Stomach (tissue), 9 donors: Measurements from ENCODE around the gene PLGRKT. TPM values are rescaled to one million over a fixed set of nuclear protein-coding genes. Genes with fewer than 3 reads are reported as not detected.

Experiments
- DNase-seq, 2 donors: peaks; one replicate each; pipeline versions ENCODE4 v3.0.0 to v3.0.0-alpha.2; 2013 to 2019
- H3K27ac ChIP-seq, 5 donors: fragments of 200-600 bp in 4 of 5; sonication (generic) in 4 of 5; one replicate each; pipeline ENCODE4 v1.5.1; 2013 to 2019; ENCODE audit warnings: mild to moderate bottlenecking in 1 of 5, moderate library complexity in 1 of 5
- H3K27me3 ChIP-seq, 3 donors: fragments of 200-600 bp; sonication (generic); one replicate each; pipeline ENCODE4 v1.5.1; 2017 to 2019; ENCODE audit warnings: mixed run types in 1 of 3
- H3K36me3 ChIP-seq, 4 donors: fragments of 200-600 bp; sonication (generic); 1 replicate in 3 of 4; 2 replicates in 1 of 4; pipeline ENCODE4 v1.5.1; 2016 to 2019
- H3K4me1 ChIP-seq, 4 donors: fragments of 200-600 bp; sonication (generic); one replicate each; pipeline ENCODE4 v1.5.1; 2016 to 2019
- H3K4me3 ChIP-seq, 4 donors: fragments of 200-600 bp; sonication (generic) in 3 of 4; one replicate each; pipeline ENCODE4 v1.5.1; 2016 to 2019; ENCODE audit warnings: mild to moderate bottlenecking in 1 of 4
- H3K9me3 ChIP-seq, 4 donors: fragments of 200-600 bp; sonication (generic); one replicate each; pipeline ENCODE4 v1.5.1; 2016 to 2019
- EP300 ChIP-seq: sonication (generic); formaldehyde crosslinking; IDR thresholded peaks from one replicate; pipeline ENCODE4 v1.6.1; 2017; ENCODE audit warnings: antibody characterized with exemption
- POLR2A ChIP-seq, 4 donors: fragments of 450-650 bp; IDR thresholded peaks; one replicate each; pipeline ENCODE4 v1.6.1; 2016; ENCODE audit warnings: antibody characterized with exemption in 4 of 4, control low read depth in 2 of 4, mild to moderate bottlenecking in 1 of 4, moderate library complexity in 1 of 4
- POLR2AphosphoS5 ChIP-seq, 3 donors: sonication (generic); formaldehyde crosslinking; IDR thresholded peaks; one replicate each; pipeline ENCODE4 v1.6.1; 2016; ENCODE audit warnings: antibody characterized with exemption in 3 of 3
- WGBS, 5 donors: extraction: QIAGEN DNeasy Blood & Tissue Kit in 3 of 5; methylation state at CpG; one replicate each; pipeline versions ENCODE4 v1.1.5 to v1.1.7; 2013 to 2018; 5-methylcytosine and 5-hydroxymethylcytosine counted together
- intact Hi-C: fragments of 100-400 bp; cut with DNase I; formaldehyde crosslinking; loops from one replicate; pipeline ENCODE4 v1.15.1; 2023; ENCODE audit warnings: low total_unique reads
- polyA plus RNA-seq, 3 donors: library from polyadenylated mRNA; stranded (reverse); fragments of 200-250 nt; gene quantifications; one replicate each; pipeline ENCODE4 v1.2.3, GENCODE V29; 2013
- total RNA-seq, 5 donors: library from RNA; depleted of rRNA; stranded (reverse); fragments of >200 nt; gene quantifications; one replicate each; pipeline versions ENCODE4 v1.1.0 to v1.2.3, GENCODE V29; 2014 to 2016
- TF ChIP-seq, protein P1 (sequence below), 7 experiments: fragments of 450-650 bp in 4 of 7; fragments of 200-600 bp in 3 of 7; sonication (generic) in 3 of 7; IDR thresholded peaks; one replicate each; pipeline ENCODE4 v1.5.1; 2016 to 2019; ENCODE audit warnings: antibody characterized with exemption in 7 of 7, control low read depth in 2 of 7, mild to moderate bottlenecking in 1 of 7
- donor health status: healthy with polysubstance abuse.
- donor health status: Bipolar disorder and iron deficiency.
- donor health status: healthy.

PLGRKT gene
- total and polyA plus RNA-seq, 8 donors, result 1.2 to 69.6 (median 15.7) TPM; not detected in 1

DNA sequence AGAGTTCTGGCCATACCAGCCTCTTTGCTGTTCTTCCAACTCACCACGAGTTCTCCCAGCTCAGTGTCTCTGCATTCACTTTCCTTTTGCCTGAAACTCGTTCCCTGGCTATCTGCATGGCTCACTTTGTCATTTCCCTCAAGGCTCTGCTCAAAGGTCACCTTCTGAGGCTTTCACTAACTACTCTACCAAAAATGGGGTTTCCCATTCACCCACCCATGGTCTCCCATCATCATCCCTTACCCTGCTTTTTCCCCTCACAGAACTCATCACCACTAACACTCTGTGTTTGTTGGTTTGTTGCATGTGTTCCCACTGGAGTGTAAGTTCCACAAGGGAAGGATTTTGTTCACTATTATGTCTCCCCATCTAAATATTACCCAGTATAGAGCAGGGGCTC lies 16.6 kb downstream of the PLGRKT start:
- intact Hi-C loops, result no loop called here
- Histone ChIP-seq H3K4me1 (no peaks in the 10 kb centered on the region), H3K27ac (no peak overlapping the region), H3K4me3 (no peak overlapping the region), H3K9me3 (no peaks in the 10 kb centered on the region), H3K27me3 (no peaks in the 10 kb centered on the region), H3K36me3 (peaks cover 0 to 15% (median 10%) of the 10 kb centered on the region in 4 donors)
- 67 to 83% (median 78%) methylated on average over 2 of the region's 2 CpGs for WGBS, 5 donors
- no peak for DNase-seq
- TF ChIP-seq POLR2A (IDR thresholded peaks at IDR 0.05) (no peak), EP300 (no peak), POLR2AphosphoS5 (IDR thresholded peaks at IDR 0.05) (no peak)
- TF ChIP-seq, protein P1, sequence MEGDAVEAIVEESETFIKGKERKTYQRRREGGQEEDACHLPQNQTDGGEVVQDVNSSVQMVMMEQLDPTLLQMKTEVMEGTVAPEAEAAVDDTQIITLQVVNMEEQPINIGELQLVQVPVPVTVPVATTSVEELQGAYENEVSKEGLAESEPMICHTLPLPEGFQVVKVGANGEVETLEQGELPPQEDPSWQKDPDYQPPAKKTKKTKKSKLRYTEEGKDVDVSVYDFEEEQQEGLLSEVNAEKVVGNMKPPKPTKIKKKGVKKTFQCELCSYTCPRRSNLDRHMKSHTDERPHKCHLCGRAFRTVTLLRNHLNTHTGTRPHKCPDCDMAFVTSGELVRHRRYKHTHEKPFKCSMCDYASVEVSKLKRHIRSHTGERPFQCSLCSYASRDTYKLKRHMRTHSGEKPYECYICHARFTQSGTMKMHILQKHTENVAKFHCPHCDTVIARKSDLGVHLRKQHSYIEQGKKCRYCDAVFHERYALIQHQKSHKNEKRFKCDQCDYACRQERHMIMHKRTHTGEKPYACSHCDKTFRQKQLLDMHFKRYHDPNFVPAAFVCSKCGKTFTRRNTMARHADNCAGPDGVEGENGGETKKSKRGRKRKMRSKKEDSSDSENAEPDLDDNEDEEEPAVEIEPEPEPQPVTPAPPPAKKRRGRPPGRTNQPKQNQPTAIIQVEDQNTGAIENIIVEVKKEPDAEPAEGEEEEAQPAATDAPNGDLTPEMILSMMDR (IDR thresholded peaks at IDR 0.05), result no peak

DNA sequence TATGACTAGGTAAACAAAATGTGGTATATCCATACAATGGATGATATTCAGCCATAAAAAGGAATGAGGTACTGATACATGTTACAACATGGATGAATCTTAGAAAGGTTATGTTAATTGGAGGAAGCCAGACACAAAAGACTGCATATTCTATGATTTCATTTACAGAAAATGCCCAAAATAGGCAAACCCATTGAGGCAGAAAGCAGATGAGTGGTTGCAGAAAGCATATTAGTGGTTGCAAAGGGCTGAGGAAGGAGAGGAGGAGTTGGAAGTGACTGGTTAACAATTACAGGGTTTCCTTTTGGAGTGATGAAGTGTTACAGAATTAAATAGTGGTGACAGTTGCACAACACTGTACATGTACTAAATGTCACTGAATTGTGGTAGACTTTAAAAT lies 17.7 kb downstream of the PLGRKT start:
- TF ChIP-seq POLR2A (IDR thresholded peaks at IDR 0.05) (no peak), EP300 (no peak)
- TF ChIP-seq, protein P1 (IDR thresholded peaks at IDR 0.05), result no peak
- peaks cover 0 to 15% (median 10%) of the 10 kb centered on the region in 4 donors for H3K36me3 ChIP-seq
- H3K27me3 ChIP-seq, result no peaks in the 10 kb centered on the region
- no peak overlapping the region for H3K27ac ChIP-seq
- DNase-seq, result no peak
- intact Hi-C loops, result no loop called here
- no peaks in the 10 kb centered on the region for H3K4me1 ChIP-seq
- H3K4me3 ChIP-seq, result no peak overlapping the region
- H3K9me3 ChIP-seq, result no peaks in the 10 kb centered on the region

DNA sequence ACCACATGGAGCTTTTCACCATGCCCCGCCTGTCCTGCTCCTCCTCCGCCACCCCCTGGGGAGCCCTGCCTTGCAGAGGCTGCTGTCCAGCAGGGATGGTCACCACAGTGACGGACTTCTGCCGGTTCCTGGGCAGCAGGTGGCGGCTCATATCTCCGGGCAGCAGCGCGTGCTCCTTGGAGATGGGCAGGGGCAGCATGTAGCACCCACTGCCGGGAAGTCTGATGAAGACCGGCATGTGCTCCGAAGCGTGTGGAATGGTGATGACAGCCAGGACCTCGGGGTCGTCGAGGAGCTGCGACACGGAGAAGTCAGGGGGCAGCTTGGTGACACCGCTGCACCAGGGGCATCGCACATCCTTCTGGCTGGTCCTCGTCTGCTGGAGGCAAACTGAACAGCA lies 19.2 kb downstream of the PLGRKT start:
- H3K4me1 ChIP-seq, result no peaks in the 10 kb centered on the region
- H3K27me3 ChIP-seq, result no peaks in the 10 kb centered on the region
- no peak for DNase-seq
- intact Hi-C loops, result no loop called here
- H3K27ac ChIP-seq, result no peak overlapping the region
- H3K36me3 ChIP-seq, result peaks cover 0 to 17% (median 10%) of the 10 kb centered on the region in 4 donors
- H3K9me3 ChIP-seq, result no peaks in the 10 kb centered on the region
- TF ChIP-seq, protein P1 (IDR thresholded peaks at IDR 0.05), result no peak
- TF ChIP-seq EP300 (no peak), POLR2A (IDR thresholded peaks at IDR 0.05) (no peak), POLR2AphosphoS5 (IDR thresholded peaks at IDR 0.05) (no peak)
- 93 to 99% (median 97%) methylated on average over 17 to 20 of the region's 20 CpGs for WGBS, 5 donors
- H3K4me3 ChIP-seq, result no peak overlapping the region

DNA sequence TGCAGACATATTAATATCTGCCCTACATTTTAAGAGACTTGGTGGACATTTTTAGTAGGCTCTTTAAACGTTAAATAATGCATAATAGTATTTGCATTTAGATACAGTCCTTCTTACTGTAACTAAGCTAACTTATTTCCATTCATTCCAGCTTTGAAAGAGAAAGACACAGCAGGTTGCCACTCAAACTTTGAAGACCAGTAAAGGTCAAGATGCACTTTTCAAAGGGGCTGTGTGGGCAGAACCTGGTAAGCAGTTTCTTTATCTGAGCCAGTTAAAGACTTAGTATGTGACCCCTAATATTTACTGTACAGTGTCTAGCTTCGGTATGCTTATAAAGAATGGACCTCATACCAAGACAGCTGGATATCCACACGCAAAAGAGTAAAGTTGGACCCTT lies 20.8 kb downstream of the PLGRKT start:
- intact Hi-C loops, result no loop called here
- no peak overlapping the region for H3K4me3 ChIP-seq
- peaks cover 0 to 23% (median 10%) of the 10 kb centered on the region in 4 donors for H3K36me3 ChIP-seq
- TF ChIP-seq POLR2A (IDR thresholded peaks at IDR 0.05) (no peak), POLR2AphosphoS5 (IDR thresholded peaks at IDR 0.05) (no peak), EP300 (no peak)
- TF ChIP-seq, protein P1 (IDR thresholded peaks at IDR 0.05), result no peak
- no peaks in the 10 kb centered on the region for H3K4me1 ChIP-seq
- no peak for DNase-seq
- no peak overlapping the region for H3K27ac ChIP-seq
- 66 to 79% (median 74%) methylated on average over 3 of the region's 3 CpGs for WGBS, 5 donors
- H3K9me3 ChIP-seq, result no peaks in the 10 kb centered on the region
- no peaks in the 10 kb centered on the region for H3K27me3 ChIP-seq
